Loucy (cell line): Measurements from ENCODE around the gene HS6ST3.

ENCODE experiments used
- CTCF ChIP-seq: fragments of 200-600 bp; sonication (generic); conservative IDR thresholded peaks from 2 replicates; pipeline ENCODE4 v1.5.1; 2014; ENCODE audit warnings: mild to moderate bottlenecking, antibody characterized with exemption, low read length
- EZH2phosphoT487 ChIP-seq: fragments of 200-600 bp; IDR thresholded peaks from 2 replicates; pipeline ENCODE4 v1.6.1; 2018; ENCODE audit warnings: antibody characterized with exemption, mild to moderate bottlenecking, moderate library complexity, borderline replicate concordance

- no peak for TF ChIP-seq CTCF
- no peak for TF ChIP-seq EZH2phosphoT487
Measured at GRCh38 chr13:96636001-96636709, 546.2 kb downstream of the HS6ST3 start.
